HEK293 (cell line): ENCODE measurements around the gene IFNL3.

Experiments used
- CTCF ChIA-PET: fragments of 350-600 bp; formaldehyde crosslinking; extraction: SDS; loops from one replicate; lab custom pipeline; 2021; ENCODE audit warnings: antibody characterized with exemption; lab: Yijun Ruan, JAX
- POLR2A ChIA-PET: fragments of 300-600 bp; formaldehyde crosslinking; extraction: SDS; loops from one replicate; lab custom pipeline; 2020; ENCODE audit warnings: antibody characterized with exemption, inconsistent platforms; lab: Yijun Ruan, JAX
- H3K27ac ChIP-seq: fragments of 200-500 bp; sonication (Bioruptor generic); 2 replicates; pipeline ENCODE4 v1.5.1; 2014; ENCODE audit warnings: low read depth, low read length, control low read depth, inconsistent platforms; ENCODE audit errors: extremely low read depth
- H3K36me3 ChIP-seq, 2 experiments: fragments of 200-500 bp in 1 of 2; sonication (Bioruptor generic) in 1 of 2; 1 replicate in 1 of 2; 2 replicates in 1 of 2; pipeline ENCODE4 v1.5.1; 2014 to 2017; ENCODE audit warnings: inconsistent platforms in 2 of 2, low read length in 2 of 2; ENCODE audit not compliant: control insufficient read depth in 2 of 2, insufficient read depth in 1 of 2
- H3K4me1 ChIP-seq: fragments of 200-500 bp; sonication (Bioruptor generic); 2 replicates; pipeline ENCODE4 v1.5.1; 2014; ENCODE audit warnings: mild to moderate bottlenecking, low read length, inconsistent platforms; ENCODE audit not compliant: control insufficient read depth, insufficient read depth
- H3K4me3 ChIP-seq: 2 replicates; pipeline ENCODE4 v1.5.1; 2011; ENCODE audit warnings: low read depth, mild to moderate bottlenecking, control low read depth, low read length, moderate library complexity
- H3K9me3 ChIP-seq: fragments of 200-500 bp; sonication (Bioruptor generic); 2 replicates; pipeline ENCODE4 v1.5.1; 2014; ENCODE audit warnings: low read depth, low read length, inconsistent platforms; ENCODE audit not compliant: control insufficient read depth, insufficient read depth
- GLIS1 ChIP-seq: fragments of 450-650 bp; formaldehyde crosslinking; IDR thresholded peaks from 2 replicates; pipeline ENCODE4 v1.5.1; 2016; ENCODE audit warnings: missing biosample characterization, missing genetic modification characterization
- HOXC10 ChIP-seq: sonication (generic); formaldehyde crosslinking; IDR thresholded peaks from 2 replicates; pipeline ENCODE4 v1.8.1; 2023; ENCODE audit warnings: mild to moderate bottlenecking, missing genetic modification reagents
- KLF7 ChIP-seq: fragments of 450-650 bp; formaldehyde crosslinking; IDR thresholded peaks from 2 replicates; pipeline ENCODE4 v1.5.1; 2016; ENCODE audit warnings: missing biosample characterization, missing genetic modification characterization, borderline replicate concordance
- PRDM10 ChIP-seq: fragments of 450-650 bp; formaldehyde crosslinking; IDR thresholded peaks from 2 replicates; pipeline ENCODE4 v1.5.1; 2016; ENCODE audit warnings: missing biosample characterization, missing genetic modification characterization
- ZBTB21 ChIP-seq: fragments of 450-650 bp; formaldehyde crosslinking; IDR thresholded peaks from 2 replicates; pipeline ENCODE4 v1.5.1; 2017; ENCODE audit warnings: missing biosample characterization, missing genetic modification characterization
- ZNF114 ChIP-seq: fragments of 450-650 bp; formaldehyde crosslinking; IDR thresholded peaks from 2 replicates; pipeline ENCODE4 v1.5.0; 2017; ENCODE audit warnings: missing biosample characterization, missing genetic modification characterization
- ZNF133 ChIP-seq: fragments of 450-650 bp; formaldehyde crosslinking; IDR thresholded peaks from 2 replicates; pipeline ENCODE4 v1.5.1; 2016; ENCODE audit warnings: missing biosample characterization, missing genetic modification characterization
- ZNF140 ChIP-seq: fragments of 450-650 bp; formaldehyde crosslinking; IDR thresholded peaks from 2 replicates; pipeline ENCODE4 v1.5.1; 2016; ENCODE audit warnings: missing biosample characterization, missing genetic modification characterization
- ZNF274 ChIP-seq, 2 experiments: fragments of 200-500 bp in 1 of 2; fragments of 450-650 bp in 1 of 2; sonication (Bioruptor generic) in 1 of 2; formaldehyde crosslinking in 1 of 2; IDR thresholded peaks; 2 replicates each; pipeline versions ENCODE4 v1.5.1 to v1.6.1; 2014 to 2016; ENCODE audit warnings: borderline replicate concordance in 1 of 2, inconsistent platforms in 1 of 2, low read length in 1 of 2, missing biosample characterization in 1 of 2, missing genetic modification characterization in 1 of 2
- ZNF416 ChIP-seq: fragments of 450-650 bp; formaldehyde crosslinking; IDR thresholded peaks from 2 replicates; pipeline ENCODE4 v1.5.1; 2016; ENCODE audit warnings: missing biosample characterization, missing genetic modification characterization
- ZNF518A ChIP-seq: fragments of 450-650 bp; formaldehyde crosslinking; conservative IDR thresholded peaks from 2 replicates; pipeline ENCODE4 v1.5.1; 2016; ENCODE audit warnings: low read depth, missing biosample characterization, missing genetic modification characterization
- ZNF558 ChIP-seq: fragments of 450-650 bp; formaldehyde crosslinking; IDR thresholded peaks from 2 replicates; pipeline ENCODE4 v1.5.1; 2016; ENCODE audit warnings: missing biosample characterization, missing genetic modification characterization
- ZNF585B ChIP-seq: fragments of 450-650 bp; formaldehyde crosslinking; IDR thresholded peaks from 2 replicates; pipeline ENCODE4 v1.5.1; 2016; ENCODE audit warnings: missing biosample characterization, missing genetic modification characterization
- ZNF621 ChIP-seq: fragments of 450-650 bp; formaldehyde crosslinking; IDR thresholded peaks from 2 replicates; pipeline ENCODE4 v1.5.1; 2017; ENCODE audit warnings: missing biosample characterization, missing genetic modification characterization
- ZNF792 ChIP-seq: fragments of 450-650 bp; formaldehyde crosslinking; IDR thresholded peaks from 2 replicates; pipeline ENCODE4 v1.5.1; 2016; ENCODE audit warnings: missing biosample characterization, missing genetic modification characterization
- TF ChIP-seq, protein P1 (sequence below): fragments of 450-650 bp; formaldehyde crosslinking; IDR thresholded peaks from 2 replicates; pipeline ENCODE4 v1.5.1; 2016; ENCODE audit warnings: missing biosample characterization, missing genetic modification characterization
- TF ChIP-seq, protein P2 (sequence below): sonication (generic); formaldehyde crosslinking; IDR thresholded peaks from 2 replicates; pipeline ENCODE4 v1.8.1; 2022; ENCODE audit warnings: mild to moderate bottlenecking, moderate library complexity, missing genetic modification reagents

IFNL3 gene

DNA sequence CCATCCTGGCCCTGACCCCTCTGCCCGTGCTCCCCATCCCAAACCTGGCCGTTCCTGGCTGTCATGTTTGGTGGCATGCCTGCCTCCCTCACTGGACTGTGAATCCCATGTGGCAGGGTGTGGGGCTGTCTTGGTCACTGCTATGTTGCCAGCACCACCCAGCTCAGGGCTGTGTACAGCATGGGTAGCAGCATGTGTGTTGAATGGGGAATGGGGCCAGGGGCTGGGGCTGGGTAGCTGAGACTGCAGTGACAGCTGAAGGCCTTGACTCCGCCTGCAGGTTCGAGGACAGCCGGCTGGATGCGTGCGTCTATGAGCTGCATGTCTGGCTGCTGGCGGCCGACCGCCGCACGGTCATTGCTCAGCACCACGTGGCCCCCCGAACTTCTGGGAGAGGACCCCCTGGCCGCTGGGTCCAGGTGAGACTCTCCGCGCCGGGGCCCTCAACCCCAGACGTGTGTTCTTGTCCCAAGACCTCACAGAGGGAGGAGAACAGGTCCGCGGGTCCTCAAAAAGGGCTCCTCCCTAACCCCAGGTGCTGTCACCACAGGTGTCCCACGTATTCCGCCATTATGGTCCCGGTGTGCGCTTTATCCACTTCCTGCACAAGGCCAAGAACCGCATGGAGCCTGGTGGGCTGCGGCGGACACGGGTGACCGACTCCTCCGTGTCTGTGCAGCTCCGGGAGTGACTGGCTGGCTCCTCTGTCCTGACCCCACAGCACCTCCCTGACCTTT lies 44.6 kb downstream of the IFNL3 start (continued):
- no peak for TF ChIP-seq ZNF621 (tag by site-specific recombination)
- TF ChIP-seq PRDM10: no peak

DNA sequence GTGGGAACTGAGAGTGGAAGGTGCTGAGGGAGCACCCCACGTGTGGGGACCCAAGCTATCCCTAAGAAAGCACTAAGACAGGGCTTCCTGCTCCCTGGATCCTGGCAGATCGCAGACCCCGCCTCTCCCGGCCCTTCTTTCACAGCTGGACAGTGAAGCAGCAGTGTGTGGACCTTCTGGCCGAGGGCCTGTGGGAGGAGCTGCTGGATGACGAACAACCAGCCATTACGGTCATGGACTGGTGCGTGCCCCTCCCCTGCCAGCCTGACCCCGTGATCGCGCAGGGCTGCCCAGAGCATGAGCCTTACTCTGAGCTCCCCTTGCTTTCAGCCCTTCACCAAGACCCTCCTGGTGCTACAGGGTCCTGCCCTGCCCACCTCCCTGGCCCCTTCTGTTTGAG lies 45.8 kb downstream of the IFNL3 start:
- ChIA-PET CTCF (interaction anchor here (0.5 to 2.1 kb wide), 11 partner anchors 11 to 147 kb away, joined by 3 to 14 read pairs (median 5); no protein-coding TSS in a partner anchor), POLR2A (interaction anchor here (1.4 kb wide), 1 partner anchor 237 kb away, joined by 3 read pairs; the partner anchor contains the start of gene RPS16)
- H3K4me1 ChIP-seq: no peaks in the 10 kb centered on the region
- no peaks in the 10 kb centered on the region for H3K9me3 ChIP-seq
- no peaks in the 10 kb centered on the region for H3K36me3 ChIP-seq
- TF ChIP-seq ZNF585B (tag by site-specific recombination): no peak
- TF ChIP-seq ZNF792: no peak
- TF ChIP-seq HOXC10: no peak
- no peak for TF ChIP-seq ZBTB21
- no peak for TF ChIP-seq ZNF416
- TF ChIP-seq ZNF133 (tag by site-specific recombination): no peak
- no peak for TF ChIP-seq ZNF114 (tag by site-specific recombination)
- TF ChIP-seq ZNF518A (tag by site-specific recombination): no peak
- no peak for TF ChIP-seq ZNF274 (IDR thresholded peaks at IDR 0.05; ENCODE audit: low read length)
- TF ChIP-seq ZNF274 (tag by site-specific recombination; IDR thresholded peaks at IDR 0.05; ENCODE audit: borderline replicate concordance): no peak
- no peak for TF ChIP-seq ZNF140
- TF ChIP-seq GLIS1: no peak
- TF ChIP-seq, protein P1, sequence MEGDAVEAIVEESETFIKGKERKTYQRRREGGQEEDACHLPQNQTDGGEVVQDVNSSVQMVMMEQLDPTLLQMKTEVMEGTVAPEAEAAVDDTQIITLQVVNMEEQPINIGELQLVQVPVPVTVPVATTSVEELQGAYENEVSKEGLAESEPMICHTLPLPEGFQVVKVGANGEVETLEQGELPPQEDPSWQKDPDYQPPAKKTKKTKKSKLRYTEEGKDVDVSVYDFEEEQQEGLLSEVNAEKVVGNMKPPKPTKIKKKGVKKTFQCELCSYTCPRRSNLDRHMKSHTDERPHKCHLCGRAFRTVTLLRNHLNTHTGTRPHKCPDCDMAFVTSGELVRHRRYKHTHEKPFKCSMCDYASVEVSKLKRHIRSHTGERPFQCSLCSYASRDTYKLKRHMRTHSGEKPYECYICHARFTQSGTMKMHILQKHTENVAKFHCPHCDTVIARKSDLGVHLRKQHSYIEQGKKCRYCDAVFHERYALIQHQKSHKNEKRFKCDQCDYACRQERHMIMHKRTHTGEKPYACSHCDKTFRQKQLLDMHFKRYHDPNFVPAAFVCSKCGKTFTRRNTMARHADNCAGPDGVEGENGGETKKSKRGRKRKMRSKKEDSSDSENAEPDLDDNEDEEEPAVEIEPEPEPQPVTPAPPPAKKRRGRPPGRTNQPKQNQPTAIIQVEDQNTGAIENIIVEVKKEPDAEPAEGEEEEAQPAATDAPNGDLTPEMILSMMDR (tag by site-specific recombination): no peak
- TF ChIP-seq, protein P2, sequence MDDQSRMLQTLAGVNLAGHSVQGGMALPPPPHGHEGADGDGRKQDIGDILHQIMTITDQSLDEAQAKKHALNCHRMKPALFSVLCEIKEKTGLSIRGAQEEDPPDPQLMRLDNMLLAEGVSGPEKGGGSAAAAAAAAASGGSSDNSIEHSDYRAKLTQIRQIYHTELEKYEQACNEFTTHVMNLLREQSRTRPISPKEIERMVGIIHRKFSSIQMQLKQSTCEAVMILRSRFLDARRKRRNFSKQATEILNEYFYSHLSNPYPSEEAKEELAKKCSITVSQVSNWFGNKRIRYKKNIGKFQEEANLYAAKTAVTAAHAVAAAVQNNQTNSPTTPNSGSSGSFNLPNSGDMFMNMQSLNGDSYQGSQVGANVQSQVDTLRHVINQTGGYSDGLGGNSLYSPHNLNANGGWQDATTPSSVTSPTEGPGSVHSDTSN: no peak
- TF ChIP-seq KLF7: no peak
- no peak for TF ChIP-seq ZNF558
- no peak overlapping the region for H3K27ac ChIP-seq
- no peak overlapping the region for H3K4me3 ChIP-seq
